Measurements from ENCODE around the gene PEX3. TPM values are rescaled to one million over a fixed set of nuclear protein-coding genes. Genes with fewer than 3 reads are reported as not detected.

PEX3 gene
- total and polyA plus RNA-seq, 2 of the 4 experiments (the other 2 are of a cell fraction) = 13.3 to 13.7 TPM

DNA sequence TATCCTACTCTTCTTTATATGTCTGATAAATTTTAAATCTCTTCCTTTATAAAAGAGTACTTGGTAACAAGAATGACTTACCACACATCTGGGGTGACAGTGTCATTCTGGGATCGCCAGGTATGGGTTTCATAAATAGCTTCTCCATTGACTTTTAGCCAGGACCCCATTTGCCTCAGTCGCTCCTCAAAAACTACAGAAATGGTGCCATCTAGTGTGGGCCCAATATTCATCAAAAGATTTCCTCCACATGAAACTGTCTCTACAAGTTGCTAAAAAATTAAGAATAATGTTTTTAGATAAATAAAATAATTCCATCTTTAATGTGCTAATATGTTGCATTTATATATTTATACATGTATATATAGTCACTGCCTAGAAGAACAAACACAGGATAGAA is 51.2 kb downstream of the PEX3 start:
- no peak overlapping the region for H2BK20ac ChIP-seq (ENCODE audit: low read depth, low read length)
- no peak overlapping the region for H4K8ac ChIP-seq (ENCODE audit: low read depth in 2 of 2, low read length in 2 of 2)
- H4K5ac ChIP-seq (ENCODE audit: low read depth, low read length) = no peak overlapping the region
- no peak overlapping the region for H4K91ac ChIP-seq (ENCODE audit: insufficient read depth, low read depth, low read length)
- whole genome bisulfite sequencing, 2 experiments (ENCODE audit: extremely low coverage in 2 of 2, insufficient read length in 1 of 2) = no CpG with 5 or more reads among the region's 2 CpGs
- no peaks in the 10 kb centered on the region for H3K27me3 ChIP-seq (ENCODE audit: control insufficient read depth, insufficient read depth, low read length)
- no peaks in the 10 kb centered on the region for H3K9me3 ChIP-seq (ENCODE audit: control insufficient read depth, insufficient read depth, low read length)
- dilution Hi-C loops (cut with HindIII; ENCODE audit: low sequenced_read_pairs, unreplicated experiment) (no loop called here), intact Hi-C loops (cut with micrococcal nuclease) (no loop called here), in situ Hi-C loops (cut with MboI; ENCODE audit: low sequenced_read_pairs) (no loop called here)
- no peak overlapping the region for H3K4ac ChIP-seq (ENCODE audit: low read depth, low read length)
- H2AK5ac ChIP-seq (ENCODE audit: low read depth, low read length) = no peak overlapping the region
- no peak for DNase-seq
- no peak overlapping the region for H3K14ac ChIP-seq (replicated peaks; ENCODE audit: low read depth, low read length)
- no peak overlapping the region for H3K9ac ChIP-seq (ENCODE audit: low read depth, low read length)
- no peak overlapping the region for H3K56ac ChIP-seq (ENCODE audit: extremely low read depth, insufficient read depth, low read length)
- H3K9me1 ChIP-seq (ENCODE audit: insufficient read depth, low read length) = 0 out of 2 replicates have a peak, but pooled peaks cover 3% of the 10 kb centered on the region
- H3K4me2 ChIP-seq (ENCODE audit: low read depth, low read length) = no peak overlapping the region
- ChIA-PET POLR2A (ENCODE audit: unreplicated experiment) (no interaction called here), CTCF (no interaction called here)
- peaks cover 16 to 21% of the 10 kb centered on the region in 2 experiments for H3K79me1 ChIP-seq (ENCODE audit: low read depth in 1 of 2, low read length in 2 of 2)
- peaks cover 2% of the 10 kb centered on the region; the same call in 1 of the 2 replicates for H3K4me1 ChIP-seq (ENCODE audit: control insufficient read depth, insufficient read depth, low read length)
- no peak overlapping the region for H3K23ac ChIP-seq (ENCODE audit: low read depth, low read length)
- no peak for ATAC-seq (ENCODE audit: low read depth)
- H2BK15ac ChIP-seq (ENCODE audit: low read depth, low read length) = no peak overlapping the region
- H3K4me3 ChIP-seq (ENCODE audit: insufficient read depth, low read depth, low read length) = no peak overlapping the region
- no peak overlapping the region for H3K27ac ChIP-seq (ENCODE audit: insufficient read depth, low read length)
- H3K36me3 ChIP-seq (ENCODE audit: control insufficient read depth, insufficient read depth, low read length) = peaks cover 32% of the 10 kb centered on the region
- H2BK120ac ChIP-seq (ENCODE audit: low read depth, low read length) = no peak overlapping the region
- H4K20me1 ChIP-seq (ENCODE audit: insufficient read depth, low read length) = no peaks in the 10 kb centered on the region
- H3K18ac ChIP-seq (ENCODE audit: low read depth, low read length) = no peak overlapping the region
- H2BK5ac ChIP-seq (ENCODE audit: low read depth, low read length, poor library complexity, severe bottlenecking) = no peak overlapping the region
- H2AK9ac ChIP-seq (replicated peaks; ENCODE audit: low read depth, low read length, poor library complexity) = no peak overlapping the region
- no peak overlapping the region for H2AFZ ChIP-seq (replicated peaks; ENCODE audit: low read length, poor library complexity)
- no TSS peak for BruUV-seq (replicated peaks)
- TF ChIP-seq CHD1 (IDR thresholded peaks at IDR 0.05; ENCODE audit: low read depth, low read length) = no peak
- no peak for TF ChIP-seq NFE2L2 (IDR thresholded peaks at IDR 0.05; ENCODE audit: low read depth, low read length)
- TF ChIP-seq ELK1 (IDR thresholded peaks at IDR 0.05; ENCODE audit: borderline replicate concordance, low read depth, low read length) = no peak
- TF ChIP-seq CEBPB (IDR thresholded peaks at IDR 0.05; ENCODE audit: low read depth, low read length) = no peak
- no peak for TF ChIP-seq BHLHE40 (IDR thresholded peaks at IDR 0.05; ENCODE audit: low read depth, low read length)
- no peak for TF ChIP-seq USF2 (IDR thresholded peaks at IDR 0.05; ENCODE audit: low read depth, low read length)
- TF ChIP-seq FOS (IDR thresholded peaks at IDR 0.05; ENCODE audit: low read depth, low read length) = no peak
